HG02642 (cell line): ENCODE results near the gene ITM2A.

Experiments
- ATAC-seq: cut with Tn5 transposase; IDR thresholded peaks from one replicate; pipeline ENCODE4 v1.9.1; 2021; ENCODE audit warnings: mild to moderate bottlenecking; ENCODE audit not compliant: unreplicated experiment, poor library complexity

ITM2A gene

DNA sequence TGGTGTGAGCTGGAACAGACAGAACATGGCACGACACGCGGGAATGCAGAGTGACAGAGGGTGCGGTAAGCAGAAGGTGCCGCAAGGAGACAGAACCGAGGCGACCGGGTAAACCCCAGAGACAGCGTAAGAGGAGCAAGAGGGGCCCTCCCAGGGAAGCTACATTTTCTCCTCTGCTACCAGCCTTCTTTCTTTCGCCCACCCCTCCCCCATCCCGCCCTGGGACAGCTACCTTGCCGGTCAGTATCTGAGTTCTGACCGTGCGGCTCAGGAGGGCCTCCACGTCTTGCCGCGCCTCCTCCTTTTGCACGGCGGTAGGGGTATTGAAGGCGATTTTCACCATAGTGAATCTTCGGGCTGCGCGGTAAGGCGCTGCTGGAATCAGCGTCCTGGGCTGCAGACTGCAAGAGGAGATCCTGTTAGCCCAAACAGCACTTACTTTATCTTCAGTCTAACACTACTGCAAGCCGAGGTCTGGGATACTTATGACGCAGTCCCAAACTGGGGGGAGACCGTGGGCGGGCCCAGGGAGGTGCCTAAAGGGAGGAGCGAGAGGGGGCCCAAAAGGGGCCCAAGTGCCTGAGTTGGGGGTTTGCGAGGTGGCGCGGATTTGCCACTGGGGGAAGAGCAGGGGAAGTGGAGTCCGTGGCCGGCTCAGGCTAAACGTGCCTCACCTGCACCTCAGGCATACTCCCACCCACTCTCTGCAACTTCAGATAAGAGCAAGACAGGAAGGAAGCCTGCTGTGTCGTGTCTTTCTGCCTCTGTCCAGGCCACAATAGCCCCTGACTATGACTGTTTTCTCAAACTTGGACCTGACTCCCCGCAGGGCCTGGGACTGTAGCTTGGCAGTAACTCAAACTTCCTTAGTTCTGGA, at the start of gene ITM2A:
TSS of gene ITM2A (minus strand) at position 462 of the 877 bp plus-strand sequence. CDS start at position 343, 119 bp downstream.
- ATAC-seq = peak; percentile 80

DNA sequence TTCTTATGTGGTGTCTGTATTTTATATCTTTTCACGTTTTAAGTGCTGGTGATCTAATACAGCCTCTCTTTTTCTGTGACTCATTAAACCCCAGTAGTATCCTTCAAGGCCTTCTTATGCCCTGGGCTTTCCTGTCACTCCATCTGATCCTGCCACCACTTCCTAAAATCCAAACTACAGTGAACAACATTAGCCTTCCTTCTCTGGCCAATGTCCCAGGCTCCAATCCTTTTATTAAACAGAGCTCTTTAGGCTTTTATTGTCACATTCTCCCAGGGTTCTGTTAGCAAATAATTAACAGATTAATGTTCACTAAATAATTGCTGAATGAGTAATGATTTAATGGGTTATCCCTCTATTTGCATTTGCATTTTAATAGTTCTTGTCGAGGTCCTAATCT, 47.9 kb upstream of the ITM2A start:
- no peak for ATAC-seq

GRCh38 chrX:79413963-79414362, 46.8 kb upstream of the ITM2A start:
- no peak for ATAC-seq

- ATAC-seq = no peak
These were observed 45.8 kb upstream of the ITM2A start for GRCh38 chrX:79412972-79413371.

DNA sequence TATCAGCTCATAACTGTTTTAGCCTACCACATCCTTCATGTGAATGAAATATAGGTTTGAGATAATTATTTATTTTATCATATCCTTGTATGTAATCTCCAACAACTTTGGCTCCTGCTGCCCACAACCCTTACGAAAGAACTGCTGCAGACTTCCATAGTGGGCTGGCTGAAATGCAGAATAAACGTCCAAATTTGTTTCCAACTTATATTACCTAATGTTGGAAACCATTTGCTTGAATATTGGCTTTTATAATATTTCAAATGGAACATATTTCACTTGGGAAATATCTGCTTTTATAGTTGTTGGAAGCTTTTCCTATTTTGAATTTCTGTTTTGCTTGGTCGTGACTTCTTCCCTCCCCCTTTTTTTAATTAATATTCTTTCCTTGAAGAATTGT, 45.0 kb upstream of the ITM2A start:
- ATAC-seq = no peak

DNA sequence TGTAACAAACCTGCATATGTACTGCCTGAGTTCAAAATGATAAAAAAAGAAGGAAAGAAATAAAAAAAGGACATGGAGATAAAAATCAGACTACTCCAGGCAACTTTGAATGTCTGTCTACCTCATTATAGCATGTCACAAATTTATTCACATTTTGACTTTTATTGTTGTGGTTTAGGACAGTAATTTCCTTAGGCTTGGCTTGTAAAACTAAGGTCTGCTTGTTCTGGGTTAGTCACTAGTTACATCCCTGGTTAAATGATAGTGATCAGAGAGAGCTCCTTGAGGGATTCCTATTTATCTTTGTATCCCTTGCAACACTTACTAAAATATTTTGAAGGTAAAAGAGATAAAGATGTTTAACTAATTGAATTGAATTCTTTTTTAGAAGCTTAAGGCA, 42.5 kb upstream of the ITM2A start:
- no peak for ATAC-seq

DNA sequence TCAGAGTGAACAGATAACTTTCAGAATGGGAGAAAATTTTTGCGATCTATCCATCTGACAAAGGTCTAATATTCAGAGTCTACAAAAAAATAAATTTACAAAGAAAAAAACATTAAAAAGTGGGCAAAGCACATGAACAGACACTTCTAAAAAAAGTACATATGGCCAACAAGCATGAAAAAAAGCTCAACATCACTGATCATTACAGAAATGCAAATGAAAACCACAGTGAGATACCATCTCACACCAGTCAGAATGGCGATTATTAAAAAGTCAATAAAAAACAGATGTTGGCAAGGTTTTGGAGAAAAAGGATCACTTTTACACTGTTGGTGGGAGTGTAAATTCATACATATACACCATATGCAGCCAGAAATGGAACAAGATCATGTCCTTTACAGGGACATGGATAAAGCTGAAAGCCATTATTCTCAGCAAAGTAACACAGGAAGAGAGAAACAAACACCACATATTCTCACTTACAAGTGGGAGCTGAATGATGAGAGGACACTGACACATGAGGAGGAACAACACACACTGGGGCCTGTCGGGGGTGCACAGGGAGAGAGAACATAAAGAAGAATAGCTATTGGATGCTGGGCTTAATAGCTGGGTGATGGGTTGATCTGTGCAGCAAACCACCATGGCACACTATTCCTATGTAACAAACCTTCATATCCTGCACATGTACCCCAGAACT, 41.6 kb upstream of the ITM2A start:
- no peak for ATAC-seq

- ATAC-seq = no peak
These were observed 33.5 kb upstream of the ITM2A start for GRCh38 chrX:79400623-79401022.

GRCh38 chrX:79375340-79375739, 8.2 kb upstream of the ITM2A start:
- no peak for ATAC-seq

- ATAC-seq = no peak
These were observed 4.5 kb upstream of the ITM2A start for GRCh38 chrX:79371640-79372039.

DNA sequence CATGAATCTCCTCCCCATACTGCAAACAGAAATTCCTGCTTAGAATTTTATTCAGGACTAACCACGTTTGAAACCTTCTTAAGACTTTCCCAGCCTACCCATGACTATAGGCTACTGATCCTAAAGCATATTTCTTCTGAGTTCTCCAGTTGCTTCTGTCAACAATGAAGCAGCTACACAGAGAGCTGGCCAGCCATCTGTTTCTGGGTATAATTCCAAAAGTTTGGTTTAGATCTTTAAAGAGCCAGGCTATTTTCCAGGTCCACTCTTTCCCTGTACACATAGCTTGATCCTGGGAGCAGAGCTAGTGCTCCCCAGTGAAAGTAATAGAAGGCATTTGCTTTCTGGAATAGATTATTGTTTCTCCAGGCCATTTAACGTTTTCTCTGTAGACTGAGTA, 4.0 kb upstream of the ITM2A start:
- ATAC-seq = no peak

- no peak for ATAC-seq
These were observed 2.7 kb upstream of the ITM2A start for GRCh38 chrX:79369871-79370270.

DNA sequence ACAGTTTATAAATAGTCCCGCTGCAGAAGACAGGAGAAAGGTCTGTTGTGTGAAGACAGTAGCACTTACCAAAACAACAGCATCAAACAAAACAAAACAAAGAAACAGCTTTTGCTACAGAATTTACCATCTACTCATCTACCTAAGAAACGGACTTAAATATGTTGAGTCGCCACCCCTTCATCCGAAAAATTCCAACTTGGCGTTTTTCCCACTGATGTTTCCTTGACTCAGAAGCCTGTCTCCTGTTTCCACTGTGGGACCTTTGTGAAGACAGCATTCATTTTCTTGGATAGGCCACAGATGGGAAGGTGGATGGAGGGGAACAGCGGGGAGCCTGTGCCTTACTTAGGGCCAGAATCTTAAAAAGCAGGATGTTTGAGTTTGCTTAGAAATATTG, 1.3 kb upstream of the ITM2A start:
- no peak for ATAC-seq

DNA sequence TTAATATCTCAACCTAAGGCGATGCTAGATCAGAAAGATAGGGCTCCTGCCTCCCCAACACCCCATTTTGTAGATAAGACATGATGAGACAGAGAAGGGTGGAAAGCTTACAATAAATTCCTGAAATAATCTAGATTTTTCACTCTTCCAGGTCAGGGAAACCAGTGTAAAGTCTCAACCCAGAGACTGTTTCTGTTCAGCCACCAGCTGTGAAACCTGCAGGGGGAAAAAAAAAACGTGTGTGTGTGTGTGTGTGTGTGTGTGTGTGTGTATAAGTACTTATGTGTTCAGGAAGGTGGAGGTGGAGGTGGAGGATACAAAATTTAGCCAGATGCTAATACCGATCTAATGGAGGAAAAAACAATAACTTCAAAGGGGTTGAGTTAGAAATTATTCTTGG, 773 bp upstream of the ITM2A start:
- ATAC-seq = no peak

- ATAC-seq = no peak
These were observed 620 bp downstream of the ITM2A start for GRCh38 chrX:79366556-79366872.

DNA sequence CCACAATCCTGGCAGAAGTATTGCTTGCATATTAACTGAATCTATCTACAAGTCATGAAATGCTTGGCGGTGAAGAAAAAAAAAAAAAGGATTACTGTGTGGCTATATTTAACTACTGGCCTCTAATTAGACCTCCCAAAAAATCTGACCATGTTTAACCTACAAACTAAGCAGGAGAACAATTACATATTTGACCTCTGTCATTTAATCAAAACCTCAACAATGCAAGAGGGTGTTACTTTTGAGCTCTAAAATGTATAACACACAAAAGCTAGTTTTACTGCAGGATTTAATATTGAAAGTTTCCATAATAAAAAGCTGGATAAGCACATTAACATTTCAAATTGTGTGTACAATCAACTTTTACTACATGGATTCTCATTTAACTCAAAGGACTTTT, 1.5 kb downstream of the ITM2A start:
- ATAC-seq = no peak

GRCh38 chrX:79364306-79364705, 2.8 kb downstream of the ITM2A start:
- no peak for ATAC-seq

GRCh38 chrX:79361192-79361870, 5.8 kb downstream of the ITM2A start:
- no peak for ATAC-seq

- no peak for ATAC-seq
These were observed 30.0 kb downstream of the ITM2A start for GRCh38 chrX:79336869-79337815.

GRCh38 chrX:79330022-79330421, 37.1 kb downstream of the ITM2A start:
- ATAC-seq = no peak
